Measurements from ENCODE around the gene RPS6KC1. TPM values are rescaled to one million over a fixed set of nuclear protein-coding genes. Genes with fewer than 3 reads are reported as not detected.
A peak's percentile ranks its signal among the peaks of the same experiment; 100 is the strongest.
"Not testable (repeated sequence)": the region's sequence is repeated elsewhere in the genome, so short reads cannot be mapped to it uniquely, and the experiment has no call there.

Gene RPS6KC1
- total RNA-seq, 1 donor from 2014 or later = 19.9 TPM

DNA sequence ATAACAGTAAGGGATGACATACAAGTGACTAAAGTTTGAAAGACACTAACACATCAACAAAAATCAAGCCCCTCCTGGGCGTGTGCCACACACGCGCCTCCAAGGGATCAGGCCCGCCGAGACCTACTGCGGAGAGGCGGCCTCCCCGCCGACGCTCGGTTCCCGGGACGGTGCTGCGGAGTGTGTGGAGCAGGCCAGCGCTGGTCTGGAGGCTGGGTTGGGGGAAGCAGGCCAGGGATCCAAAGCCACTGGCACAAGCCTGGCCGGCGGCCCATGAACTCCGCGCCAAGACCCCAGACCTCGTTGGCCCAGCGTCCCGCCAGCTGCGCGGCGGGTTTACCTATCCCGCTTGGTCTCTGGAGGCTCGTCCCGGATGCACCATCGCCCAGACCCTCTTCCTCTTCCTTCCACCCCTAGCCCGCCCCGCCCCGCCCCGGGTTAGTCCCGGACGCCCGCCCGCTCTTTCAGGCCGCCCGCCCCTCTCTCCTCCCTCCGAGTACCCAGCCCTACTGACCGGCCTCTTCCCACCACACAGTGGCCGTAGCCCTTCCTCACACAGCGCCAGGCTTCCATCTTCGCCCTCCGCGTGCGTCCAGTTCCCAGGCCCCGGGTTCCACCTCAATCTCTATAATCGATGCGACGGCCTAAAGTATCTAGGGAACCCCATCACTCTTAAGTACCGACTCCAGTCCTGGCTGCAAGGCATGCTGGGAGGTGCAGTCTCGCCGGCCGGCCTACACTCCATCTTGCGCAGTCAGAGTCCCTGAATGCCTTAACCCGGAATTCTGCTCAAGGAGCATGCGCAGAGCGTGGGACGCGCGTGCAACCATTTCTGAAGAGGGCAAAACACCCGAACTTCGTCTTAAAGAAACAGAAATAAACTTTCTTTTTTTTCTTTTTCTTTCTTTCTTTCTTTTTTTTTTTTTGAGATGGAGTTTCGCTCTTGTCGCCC is 35.7 kb upstream of the RPS6KC1 start, which contains the start of gene ANGEL2:
Gene ANGEL2 (minus strand): TSS at position 769 of the 952 bp plus-strand sequence. CDS start 196 bp downstream, at position 573.
- DNase-seq (ENCODE audit: low spot score) = peak; percentile 91
- H3K36me3 Mint-ChIP-seq (ENCODE audit: low read depth, unreplicated experiment) = no peaks in the 10 kb centered on the region
- peak within 1 kb of the TSS; percentile 98 for H3K27ac Mint-ChIP-seq (ENCODE audit: unreplicated experiment)
- H3K4me3 Mint-ChIP-seq (ENCODE audit: unreplicated experiment) = peak within 1 kb of the TSS; percentile 99
- TF ChIP-seq, protein P1, sequence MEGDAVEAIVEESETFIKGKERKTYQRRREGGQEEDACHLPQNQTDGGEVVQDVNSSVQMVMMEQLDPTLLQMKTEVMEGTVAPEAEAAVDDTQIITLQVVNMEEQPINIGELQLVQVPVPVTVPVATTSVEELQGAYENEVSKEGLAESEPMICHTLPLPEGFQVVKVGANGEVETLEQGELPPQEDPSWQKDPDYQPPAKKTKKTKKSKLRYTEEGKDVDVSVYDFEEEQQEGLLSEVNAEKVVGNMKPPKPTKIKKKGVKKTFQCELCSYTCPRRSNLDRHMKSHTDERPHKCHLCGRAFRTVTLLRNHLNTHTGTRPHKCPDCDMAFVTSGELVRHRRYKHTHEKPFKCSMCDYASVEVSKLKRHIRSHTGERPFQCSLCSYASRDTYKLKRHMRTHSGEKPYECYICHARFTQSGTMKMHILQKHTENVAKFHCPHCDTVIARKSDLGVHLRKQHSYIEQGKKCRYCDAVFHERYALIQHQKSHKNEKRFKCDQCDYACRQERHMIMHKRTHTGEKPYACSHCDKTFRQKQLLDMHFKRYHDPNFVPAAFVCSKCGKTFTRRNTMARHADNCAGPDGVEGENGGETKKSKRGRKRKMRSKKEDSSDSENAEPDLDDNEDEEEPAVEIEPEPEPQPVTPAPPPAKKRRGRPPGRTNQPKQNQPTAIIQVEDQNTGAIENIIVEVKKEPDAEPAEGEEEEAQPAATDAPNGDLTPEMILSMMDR (IDR thresholded peaks at IDR 0.05; ENCODE audit: unreplicated experiment) = no peak
- no peaks in the 10 kb centered on the region for H3K27me3 Mint-ChIP-seq (ENCODE audit: unreplicated experiment)
- peaks cover 3% of the 10 kb centered on the region for H3K4me1 Mint-ChIP-seq (ENCODE audit: unreplicated experiment)
- H3K9me3 Mint-ChIP-seq (ENCODE audit: unreplicated experiment) = no peaks in the 10 kb centered on the region

DNA sequence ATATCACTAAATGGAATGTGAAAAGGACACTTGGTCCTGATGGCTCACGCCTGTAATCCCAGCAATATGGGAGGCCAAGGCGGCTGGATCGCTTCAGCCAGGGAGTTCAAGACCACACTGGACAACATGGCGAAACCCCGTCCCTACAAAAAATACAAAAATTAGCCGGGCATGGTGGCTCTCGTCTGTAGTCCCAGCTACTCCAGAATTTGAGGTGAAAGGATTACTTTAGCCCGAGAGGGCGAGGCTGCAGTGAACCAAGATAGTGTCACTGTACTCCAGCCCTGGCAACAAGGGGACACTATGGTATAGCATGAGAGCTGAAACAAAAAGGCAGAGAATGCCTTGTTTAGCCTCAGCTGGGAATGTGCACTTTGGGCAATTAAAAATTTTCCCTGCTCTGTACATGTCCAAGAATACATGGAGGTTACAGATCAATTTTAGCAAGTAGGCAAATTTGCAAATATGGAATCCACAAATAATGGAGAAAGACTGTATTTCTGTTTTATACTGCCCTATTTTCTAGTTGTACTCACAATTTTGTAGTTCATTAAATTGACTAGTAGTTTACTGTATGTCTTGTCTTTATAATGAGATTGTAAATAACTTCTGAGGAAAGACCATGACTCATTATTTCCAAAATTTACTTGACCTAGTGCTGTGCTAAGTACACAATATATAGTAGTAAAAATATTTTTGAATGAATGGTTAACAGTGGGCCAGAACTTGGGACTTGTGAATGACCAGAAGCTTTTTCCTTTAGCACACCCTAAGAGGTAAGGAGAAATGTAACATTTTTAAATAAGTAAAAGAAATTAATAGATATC is 33.4 kb upstream of the RPS6KC1 start:
- no peaks in the 10 kb centered on the region for H3K9me3 Mint-ChIP-seq (ENCODE audit: unreplicated experiment)
- no peak for DNase-seq (ENCODE audit: low spot score)
- H3K36me3 Mint-ChIP-seq (ENCODE audit: low read depth, unreplicated experiment) = no peaks in the 10 kb centered on the region
- no peak overlapping the region for H3K4me3 Mint-ChIP-seq (ENCODE audit: unreplicated experiment)
- H3K4me1 Mint-ChIP-seq (ENCODE audit: unreplicated experiment) = peaks cover 3% of the 10 kb centered on the region
- no peaks in the 10 kb centered on the region for H3K27me3 Mint-ChIP-seq (ENCODE audit: unreplicated experiment)
- no peak overlapping the region for H3K27ac Mint-ChIP-seq (ENCODE audit: unreplicated experiment)
- TF ChIP-seq, protein P1 (IDR thresholded peaks at IDR 0.05; ENCODE audit: unreplicated experiment) = no peak

DNA sequence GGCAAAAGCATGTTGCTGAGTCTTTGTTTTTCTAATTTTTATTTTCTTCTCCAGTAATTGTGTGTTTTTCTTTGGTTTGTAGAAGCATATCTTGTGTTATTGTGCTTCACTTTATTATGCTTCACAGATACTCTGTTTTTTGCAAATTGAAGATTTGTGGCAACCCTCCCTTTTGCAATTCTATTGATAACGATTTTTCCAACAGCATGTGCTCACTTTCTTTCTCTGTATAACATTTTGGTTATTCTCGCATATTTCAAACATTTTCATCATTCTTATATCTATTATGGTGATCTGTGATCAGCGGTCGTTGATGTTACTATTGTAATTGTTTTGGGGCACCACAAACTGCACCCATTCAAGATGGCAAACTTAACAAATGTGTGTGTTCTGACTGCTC is 31.6 kb upstream of the RPS6KC1 start:
- no peaks in the 10 kb centered on the region for H3K9me3 Mint-ChIP-seq (ENCODE audit: unreplicated experiment)
- H3K27me3 Mint-ChIP-seq (ENCODE audit: unreplicated experiment) = no peaks in the 10 kb centered on the region

DNA sequence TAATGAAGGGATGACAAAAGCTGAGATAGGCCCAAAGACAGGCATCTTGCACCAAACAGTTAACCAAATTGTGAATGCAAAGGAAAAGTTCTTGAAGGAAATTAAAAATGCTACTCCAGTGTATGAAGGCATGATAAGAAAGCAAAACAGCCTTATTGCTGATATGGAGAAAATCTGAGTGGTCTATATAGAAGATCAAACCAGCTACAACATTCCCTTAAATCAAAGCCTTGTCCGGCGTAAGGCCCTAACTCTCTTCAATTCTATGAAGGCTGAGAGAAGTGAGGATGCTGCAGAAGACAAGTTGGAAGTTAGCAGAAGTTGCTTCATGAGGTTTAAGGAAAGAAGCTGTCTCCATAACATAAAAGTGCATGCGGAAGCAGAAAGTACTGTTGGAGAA is 31.0 kb upstream of the RPS6KC1 start:
- DNase-seq (ENCODE audit: low spot score) = no peak
- H3K9me3 Mint-ChIP-seq (ENCODE audit: unreplicated experiment) = no peaks in the 10 kb centered on the region
- H3K27me3 Mint-ChIP-seq (ENCODE audit: unreplicated experiment) = no peaks in the 10 kb centered on the region
- TF ChIP-seq, protein P1 (IDR thresholded peaks at IDR 0.05; ENCODE audit: unreplicated experiment) = no peak
- no peak overlapping the region for H3K4me3 Mint-ChIP-seq (ENCODE audit: unreplicated experiment)
- peaks cover 3% of the 10 kb centered on the region for H3K4me1 Mint-ChIP-seq (ENCODE audit: unreplicated experiment)
- H3K36me3 Mint-ChIP-seq (ENCODE audit: low read depth, unreplicated experiment) = no peaks in the 10 kb centered on the region
- no peak overlapping the region for H3K27ac Mint-ChIP-seq (ENCODE audit: unreplicated experiment)

More for the DNA sequence above, 31.6 kb upstream of the RPS6KC1 start:
- Mint-ChIP-seq H3K27ac (ENCODE audit: unreplicated experiment) (no peak overlapping the region), H3K36me3 (ENCODE audit: low read depth, unreplicated experiment) (no peaks in the 10 kb centered on the region), H3K4me1 (ENCODE audit: unreplicated experiment) (peaks cover 3% of the 10 kb centered on the region), H3K4me3 (ENCODE audit: unreplicated experiment) (no peak overlapping the region)
- DNase-seq (ENCODE audit: low spot score) = no peak
- TF ChIP-seq, protein P1 (IDR thresholded peaks at IDR 0.05; ENCODE audit: unreplicated experiment) = no peak

DNA sequence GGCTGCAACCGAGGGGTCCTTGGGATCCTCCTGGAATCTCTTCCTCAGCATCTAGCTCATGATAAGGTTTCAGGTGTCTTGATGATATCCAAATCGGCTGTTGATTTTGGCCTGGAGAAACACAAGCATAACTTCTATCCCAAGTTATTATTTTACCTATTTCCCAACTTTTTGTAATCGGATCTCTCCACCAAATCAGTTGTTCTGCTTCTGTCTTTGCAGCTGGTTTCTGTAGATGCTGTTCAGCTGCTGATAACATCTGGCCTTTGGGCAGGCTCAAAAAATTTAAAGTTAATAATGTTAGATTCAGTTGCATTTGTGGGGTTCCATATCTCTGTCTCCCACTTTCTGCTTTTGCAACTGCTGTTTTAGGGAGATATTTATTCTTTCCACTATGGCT is 24.0 kb upstream of the RPS6KC1 start:
- not testable (repeated sequence) for H3K27ac Mint-ChIP-seq (ENCODE audit: unreplicated experiment); H3K27me3 Mint-ChIP-seq (ENCODE audit: unreplicated experiment)

More for the DNA sequence above, 24.0 kb upstream of the RPS6KC1 start:
- not testable (repeated sequence) for H3K4me1 Mint-ChIP-seq (ENCODE audit: unreplicated experiment); H3K36me3 Mint-ChIP-seq (ENCODE audit: low read depth, unreplicated experiment); DNase-seq (ENCODE audit: low spot score); H3K4me3 Mint-ChIP-seq (ENCODE audit: unreplicated experiment); H3K9me3 Mint-ChIP-seq (ENCODE audit: unreplicated experiment)

All from endothelial cell (in vitro differentiated cells).